CD4-positive, CD25-positive, alpha-beta regulatory T cell (primary cell): Measurements from ENCODE around the gene RPS6KA5. TPM values are rescaled to one million over a fixed set of nuclear protein-coding genes. Genes with fewer than 3 reads are reported as not detected.
"Not testable (repeated sequence)": the region's sequence is repeated elsewhere in the genome, so short reads cannot be mapped to it uniquely, and the experiment has no call there.

ENCODE experiments used
- ATAC-seq, 2 donors: fragments of 150-1000 bp; cut with Tn5 transposase; one replicate each; pipeline ENCODE4 v1.10.0; 2021; ENCODE audit warnings: low read depth in 2 of 2, moderate number of reproducible peaks in 2 of 2, moderate library complexity in 1 of 2
- DNase-seq, 3 donors: peaks; one replicate each; pipeline versions ENCODE4 v3.0.0 to v3.0.0-alpha.2; 2012 to 2022; ENCODE audit warnings: mixed read lengths in 1 of 3
- H3K27ac ChIP-seq: one replicate; pipeline ENCODE4 v1.7.0; 2013; ENCODE audit warnings: mild to moderate bottlenecking, low read length; ENCODE audit not compliant: insufficient read depth, poor library complexity, severe bottlenecking
- H3K27me3 ChIP-seq: one replicate; pipeline ENCODE4 v1.7.0; 2013; ENCODE audit warnings: low read length; ENCODE audit not compliant: control insufficient read depth, insufficient read depth
- H3K36me3 ChIP-seq: one replicate; pipeline ENCODE4 v1.7.0; 2013; ENCODE audit warnings: mild to moderate bottlenecking, low read length, moderate library complexity; ENCODE audit not compliant: control insufficient read depth, insufficient read depth
- H3K4me1 ChIP-seq: 2 replicates; pipeline ENCODE4 v1.7.0; 2013; ENCODE audit warnings: mild to moderate bottlenecking, low read length; ENCODE audit not compliant: insufficient read depth, control insufficient read depth, poor library complexity, severe bottlenecking
- H3K4me3 ChIP-seq: one replicate; pipeline ENCODE4 v1.7.0; 2013; ENCODE audit warnings: low read depth, mild to moderate bottlenecking, low read length, moderate library complexity
- H3K9me3 ChIP-seq, 2 experiments: 1 replicate in 1 of 2; 2 replicates in 1 of 2; pipeline ENCODE4 v1.7.0; 2013; ENCODE audit warnings: low read length in 2 of 2, mild to moderate bottlenecking in 1 of 2, moderate library complexity in 1 of 2; ENCODE audit not compliant: control insufficient read depth in 2 of 2
- H3K27ac Mint-ChIP-seq, 3 donors: one replicate each; pipeline ENCODE4 v1.8.0; 2020 to 2022; ENCODE audit warnings: mild to moderate bottlenecking in 3 of 3, mixed read lengths in 3 of 3, moderate library complexity in 2 of 3
- H3K27me3 Mint-ChIP-seq: one replicate; pipeline ENCODE4 v1.8.0; 2022; ENCODE audit warnings: mild to moderate bottlenecking, mixed read lengths
- H3K36me3 Mint-ChIP-seq: one replicate; pipeline ENCODE4 v1.8.0; 2020; ENCODE audit warnings: mixed read lengths
- H3K4me1 Mint-ChIP-seq, 4 donors: one replicate each; pipeline ENCODE4 v1.8.0; 2020 to 2022; ENCODE audit warnings: mixed read lengths in 4 of 4, mild to moderate bottlenecking in 1 of 4
- H3K4me3 Mint-ChIP-seq, 4 donors: one replicate each; pipeline ENCODE4 v1.8.0; 2020 to 2022; ENCODE audit warnings: mild to moderate bottlenecking in 4 of 4, mixed read lengths in 4 of 4, moderate library complexity in 3 of 4
- H3K9me3 Mint-ChIP-seq, 7 donors: one replicate each; pipeline ENCODE4 v1.8.0; 2020 to 2022; ENCODE audit warnings: mixed read lengths in 7 of 7, mild to moderate bottlenecking in 3 of 7, moderate library complexity in 2 of 7
- polyA plus RNA-seq, 4 donors: library from polyadenylated mRNA; unstranded; fragments of 300-500 nt; fragmentation: Illumina TruSeq; gene quantifications; one replicate each; pipeline ENCODE4 v1.2.3, GENCODE V29; 2021
- total RNA-seq: library from RNA; stranded (reverse); gene quantifications from one replicate; pipeline ENCODE4 v1.2.3, GENCODE V29; 2022

RPS6KA5 gene
- total and polyA plus RNA-seq, 5 donors from 2014 or later, result 20.9 to 38.2 (median 25.7) TPM

- peaks cover 5% of the 10 kb centered on the region for H3K27me3 Mint-ChIP-seq
- peak overlapping the region in 1 of 3 donors; percentile 86 for H3K27ac Mint-ChIP-seq
- H3K9me3 Mint-ChIP-seq, result no peaks in the 10 kb centered on the region
Measured at GRCh38 chr14:90830931-90831701, 229.3 kb downstream of the RPS6KA5 start.

GRCh38 chr14:90829677-90830076, 230.8 kb downstream of the RPS6KA5 start:
- Mint-ChIP-seq H3K27me3 (peaks cover 11% of the 10 kb centered on the region), H3K4me1 (peaks cover 4 to 24% (median 12%) of the 10 kb centered on the region in 4 donors), H3K27ac (no peak overlapping the region), H3K9me3 (peaks cover 0 to 2% (median 0%) of the 10 kb centered on the region in 7 donors), H3K4me3 (no peak overlapping the region), H3K36me3 (no peaks in the 10 kb centered on the region)
- no peak for DNase-seq
- H3K27me3 ChIP-seq, result no peaks in the 10 kb centered on the region
- peak overlapping the region; percentile 77 for H3K27ac ChIP-seq
- no peaks in the 10 kb centered on the region for H3K9me3 ChIP-seq
- peaks cover 19% of the 10 kb centered on the region for H3K4me1 ChIP-seq
- H3K36me3 ChIP-seq, result no peaks in the 10 kb centered on the region
- no peak for ATAC-seq
- no peak overlapping the region for H3K4me3 ChIP-seq

More at GRCh38 chr14:90830931-90831701, 229.3 kb downstream of the RPS6KA5 start:
- Histone ChIP-seq H3K4me3 (no peak overlapping the region), H3K27me3 (no peaks in the 10 kb centered on the region), H3K27ac (no peak overlapping the region), H3K9me3 (no peaks in the 10 kb centered on the region), H3K36me3 (no peaks in the 10 kb centered on the region), H3K4me1 (peaks cover 20% of the 10 kb centered on the region)
- Mint-ChIP-seq H3K4me3 (peak overlapping the region in 1 of 4 donors; percentile 51), H3K4me1 (peaks cover 5 to 33% (median 15%) of the 10 kb centered on the region in 4 donors), H3K36me3 (no peaks in the 10 kb centered on the region)
- DNase-seq (no peak), ATAC-seq (no peak)

DNA sequence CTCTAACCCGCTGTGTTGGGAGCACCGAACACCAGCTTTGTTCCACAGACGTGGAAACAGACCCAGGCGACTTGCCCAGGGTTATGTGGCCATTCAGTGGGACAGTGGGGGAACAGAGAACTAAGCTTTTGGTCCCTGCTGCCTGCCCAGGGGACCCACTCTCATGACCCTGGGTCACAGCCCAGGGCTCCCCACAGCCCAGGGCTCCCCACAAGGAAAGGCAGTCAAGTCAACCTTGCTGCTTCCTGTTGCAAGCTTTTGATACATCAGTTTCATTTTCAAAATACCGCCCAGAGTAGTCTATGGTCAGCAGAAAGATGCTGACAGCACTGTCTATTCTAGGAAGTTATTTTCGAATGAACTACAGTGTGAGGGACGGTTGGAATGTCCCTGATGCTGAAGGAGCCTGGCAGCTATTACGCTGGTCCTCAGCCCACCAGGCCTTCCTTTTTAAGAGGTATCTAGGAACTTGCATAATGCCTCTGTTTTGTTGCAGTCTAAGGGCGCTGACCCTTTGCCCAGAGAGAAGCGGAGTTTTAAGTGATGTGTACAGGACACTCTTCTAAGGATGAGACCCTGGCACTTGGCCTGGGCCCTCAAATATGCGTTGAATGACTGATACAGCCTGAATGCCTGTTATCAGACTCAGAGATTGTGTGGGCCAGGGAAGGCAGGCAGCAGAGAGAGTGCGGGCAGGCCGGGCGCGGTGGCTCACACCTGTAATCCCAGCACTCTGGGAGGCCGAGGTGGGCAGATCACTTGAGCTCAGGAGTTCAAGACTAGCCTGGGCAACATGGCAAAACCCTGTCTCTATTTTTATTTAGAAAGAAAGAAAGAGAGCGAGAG, 231.6 kb downstream of the RPS6KA5 start:
- peak overlapping the region; percentile 77 for H3K27ac ChIP-seq
- Mint-ChIP-seq H3K36me3 (peaks cover 4% of the 10 kb centered on the region), H3K27me3 (peaks cover 11% of the 10 kb centered on the region), H3K27ac (peak overlapping the region; percentile 86 to 97 (median 92)), H3K4me3 (peak overlapping the region; percentile 81 to 90 (median 88)), H3K4me1 (peaks cover 4 to 24% (median 12%) of the 10 kb centered on the region in 4 donors), H3K9me3 (peaks cover 0 to 5% (median 1%) of the 10 kb centered on the region in 7 donors)
- ATAC-seq, result peak; percentile 26 to 43
- H3K4me1 ChIP-seq, result peaks cover 19% of the 10 kb centered on the region
- H3K27me3 ChIP-seq, result no peaks in the 10 kb centered on the region
- H3K4me3 ChIP-seq, result peak overlapping the region; percentile 87
- DNase-seq, result peak in 2 of 3 donors; percentile 34 to 79
- H3K9me3 ChIP-seq, result peaks cover 4% of the 10 kb centered on the region in 2 experiments
- H3K36me3 ChIP-seq, result no peaks in the 10 kb centered on the region

GRCh38 chr14:90827919-90828610, 232.4 kb downstream of the RPS6KA5 start:
- Mint-ChIP-seq H3K9me3 (peaks cover 0 to 11% (median 5%) of the 10 kb centered on the region in 7 donors), H3K36me3 (peaks cover 4% of the 10 kb centered on the region), H3K27me3 (peaks cover 11% of the 10 kb centered on the region), H3K4me3 (peak overlapping the region; percentile 81 to 90 (median 88)), H3K4me1 (peaks cover 4 to 24% (median 12%) of the 10 kb centered on the region in 4 donors), H3K27ac (peak overlapping the region; percentile 86 to 97 (median 92))
- DNase-seq, result peak; percentile 88 to 91 (median 88)
- Histone ChIP-seq H3K9me3 (peaks cover 4 to 11% of the 10 kb centered on the region in 2 experiments), H3K27ac (peak overlapping the region; percentile 77), H3K27me3 (no peaks in the 10 kb centered on the region), H3K36me3 (no peaks in the 10 kb centered on the region), H3K4me3 (peak overlapping the region; percentile 87), H3K4me1 (peaks cover 19% of the 10 kb centered on the region)
- ATAC-seq, result peak; percentile 99

- not testable (repeated sequence) for H3K36me3 Mint-ChIP-seq, DNase-seq, H3K4me3 ChIP-seq, H3K4me3 Mint-ChIP-seq, H3K27ac ChIP-seq, ATAC-seq, H3K27me3 ChIP-seq, H3K36me3 ChIP-seq, H3K27ac Mint-ChIP-seq
- Histone ChIP-seq H3K9me3 (peaks cover 4 to 11% of the 10 kb centered on the region in 2 experiments), H3K4me1 (peaks cover 22% of the 10 kb centered on the region)
- Mint-ChIP-seq H3K9me3 (peaks cover 0 to 11% (median 5%) of the 10 kb centered on the region in 7 donors), H3K4me1 (peaks cover 3 to 20% (median 15%) of the 10 kb centered on the region in 4 donors), H3K27me3 (peaks cover 11% of the 10 kb centered on the region)
Measured at GRCh38 chr14:90823542-90823941, 236.9 kb downstream of the RPS6KA5 start.

DNA sequence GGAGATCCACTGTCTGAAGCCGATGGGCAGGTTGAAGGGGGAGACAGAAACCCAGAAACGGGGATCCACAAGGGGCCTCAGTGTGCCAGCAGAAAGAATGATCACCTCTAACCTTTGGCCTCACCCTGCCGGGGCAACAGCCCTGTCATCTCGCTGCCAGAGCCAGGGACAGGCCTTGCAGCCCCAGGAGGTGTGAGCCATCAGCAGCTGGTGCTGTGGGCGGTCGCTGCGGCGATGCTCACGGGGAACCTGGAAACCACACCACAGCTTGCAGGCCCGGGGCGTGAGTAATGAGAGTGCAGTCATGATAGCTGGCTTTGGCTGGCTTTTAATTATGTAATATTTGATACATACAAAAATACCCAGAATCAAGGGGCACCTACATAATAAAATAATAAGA, 239.5 kb downstream of the RPS6KA5 start:
- Mint-ChIP-seq H3K27me3 (peaks cover 11% of the 10 kb centered on the region), H3K27ac (peak overlapping the region in 2 of 3 donors; percentile 65 to 75), H3K4me1 (peaks cover 3 to 10% (median 10%) of the 10 kb centered on the region in 4 donors), H3K9me3 (peaks cover 0 to 11% (median 5%) of the 10 kb centered on the region in 7 donors), H3K4me3 (peak overlapping the region in 1 of 4 donors; percentile 57), H3K36me3 (peaks cover 4% of the 10 kb centered on the region)
- Histone ChIP-seq H3K36me3 (no peaks in the 10 kb centered on the region), H3K4me3 (no peak overlapping the region), H3K27me3 (no peaks in the 10 kb centered on the region), H3K9me3 (peaks cover 4 to 11% of the 10 kb centered on the region in 2 experiments), H3K4me1 (peaks cover 13% of the 10 kb centered on the region), H3K27ac (peak overlapping the region; percentile 51)
- DNase-seq (peak; percentile 12 to 81 (median 43)), ATAC-seq (peak; percentile 93 to 94)
